ENCODE data around the gene UGT2A2. TPM values are rescaled to one million over a fixed set of nuclear protein-coding genes. Genes with fewer than 3 reads are reported as not detected.

The UGT2A2 gene
- total and polyA plus RNA-seq, 7 donors = not detected

- H3K27ac ChIP-seq = no peak overlapping the region
- DNase-seq (no peak), ATAC-seq (no peak)
- H3K27me3 ChIP-seq (ENCODE audit: insufficient read depth in 3 of 3, low read length in 2 of 3) = peaks cover 0 to 2% (median 0%) of the 10 kb centered on the region in 3 donors
- no peaks in the 10 kb centered on the region for H3K36me3 ChIP-seq (ENCODE audit: insufficient read depth in 1 of 2, low read depth in 1 of 2)
- intact Hi-C loops (cut with DNase I) = no loop called here
- 64 to 70% (median 66%) methylated on average over 2 of the region's 2 CpGs for WGBS, 3 donors
- no peaks in the 10 kb centered on the region for H3K9me3 ChIP-seq
- TF ChIP-seq CTCF (IDR thresholded peaks at IDR 0.05) = no peak
- H3K4me1 ChIP-seq = no peaks in the 10 kb centered on the region
- H3K4me3 ChIP-seq = no peak overlapping the region
Observed at GRCh38 chr4:69600013-69600412, 39.4 kb downstream of the UGT2A2 start.

GRCh38 chr4:69594382-69594781 lies 45.1 kb downstream of the UGT2A2 start:
- no peaks in the 10 kb centered on the region for H3K9me3 ChIP-seq
- ATAC-seq (no peak), DNase-seq (no peak)
- intact Hi-C loops (cut with DNase I) = no loop called here
- TF ChIP-seq CTCF (IDR thresholded peaks at IDR 0.05) = no peak
- 35 to 45% (median 38%) methylated on average over 4 of the region's 4 CpGs for WGBS, 3 donors
- H3K27ac ChIP-seq = no peak overlapping the region
- no peak overlapping the region for H3K4me3 ChIP-seq
- no peaks in the 10 kb centered on the region for H3K4me1 ChIP-seq
- H3K27me3 ChIP-seq (ENCODE audit: insufficient read depth in 3 of 3, low read length in 2 of 3) = no peaks in the 10 kb centered on the region
- no peaks in the 10 kb centered on the region for H3K36me3 ChIP-seq (ENCODE audit: insufficient read depth in 1 of 2, low read depth in 1 of 2)

- no peaks in the 10 kb centered on the region for H3K36me3 ChIP-seq (ENCODE audit: insufficient read depth in 1 of 2, low read depth in 1 of 2)
Observed at GRCh38 chr4:69591364-69591763, 48.1 kb downstream of the UGT2A2 start.

GRCh38 chr4:69589884-69590283 lies 49.6 kb downstream of the UGT2A2 start:
- Histone ChIP-seq H3K4me1 (no peaks in the 10 kb centered on the region), H3K9me3 (no peaks in the 10 kb centered on the region), H3K4me3 (no peak overlapping the region), H3K27me3 (ENCODE audit: insufficient read depth in 3 of 3, low read length in 2 of 3) (no peaks in the 10 kb centered on the region), H3K36me3 (ENCODE audit: insufficient read depth in 1 of 2, low read depth in 1 of 2) (no peaks in the 10 kb centered on the region), H3K27ac (no peak overlapping the region)
- no peak for TF ChIP-seq CTCF (IDR thresholded peaks at IDR 0.05)
- DNase-seq (no peak), ATAC-seq (no peak)
- intact Hi-C loops (cut with DNase I) = no loop called here
- 55 to 74% (median 61%) methylated on average over 1 of the region's 1 CpG for WGBS, 3 donors

More at GRCh38 chr4:69591364-69591763, 48.1 kb downstream of the UGT2A2 start:
- WGBS, 3 donors = 37 to 52% (median 39%) methylated on average over 1 of the region's 1 CpG
- Histone ChIP-seq H3K4me3 (no peak overlapping the region), H3K9me3 (no peaks in the 10 kb centered on the region), H3K27ac (no peak overlapping the region), H3K4me1 (no peaks in the 10 kb centered on the region), H3K27me3 (ENCODE audit: insufficient read depth in 3 of 3, low read length in 2 of 3) (no peaks in the 10 kb centered on the region)
- ATAC-seq = no peak
- no peak for TF ChIP-seq CTCF (IDR thresholded peaks at IDR 0.05)
- DNase-seq = no peak
- intact Hi-C loops (cut with DNase I) = no loop called here

GRCh38 chr4:69584135-69584534 lies 55.3 kb downstream of the UGT2A2 start:
- intact Hi-C loops (cut with DNase I) = no loop called here
- Histone ChIP-seq H3K4me1 (no peaks in the 10 kb centered on the region), H3K4me3 (no peak overlapping the region), H3K27me3 (ENCODE audit: insufficient read depth in 3 of 3, low read length in 2 of 3) (no peaks in the 10 kb centered on the region), H3K27ac (no peak overlapping the region), H3K36me3 (ENCODE audit: insufficient read depth in 1 of 2, low read depth in 1 of 2) (no peaks in the 10 kb centered on the region), H3K9me3 (no peaks in the 10 kb centered on the region)
- TF ChIP-seq CTCF (IDR thresholded peaks at IDR 0.05) = no peak
- DNase-seq (no peak), ATAC-seq (no peak)
- 70 to 80% (median 71%) methylated on average over 5 of the region's 5 CpGs for WGBS, 3 donors

All from psoas muscle (tissue), 8 donors.